OCI-LY7 (cell line): ENCODE data around the gene PYM1.

Experiments
- EZH2phosphoT487 ChIP-seq: fragments of 200-600 bp; sonication (generic); IDR thresholded peaks from 2 replicates; pipeline ENCODE4 v1.6.1; 2018; ENCODE audit warnings: low read depth, borderline replicate concordance, mild to moderate bottlenecking, mixed run types, antibody characterized with exemption, low read length, moderate library complexity, mixed read lengths
- TF ChIP-seq, protein P1 (sequence below): fragments of 200-600 bp; sonication (generic); conservative IDR thresholded peaks from 2 replicates; pipeline ENCODE4 v1.5.1; 2014; ENCODE audit warnings: mild to moderate bottlenecking, antibody characterized with exemption, low read length, moderate library complexity, mixed read lengths

DNA sequence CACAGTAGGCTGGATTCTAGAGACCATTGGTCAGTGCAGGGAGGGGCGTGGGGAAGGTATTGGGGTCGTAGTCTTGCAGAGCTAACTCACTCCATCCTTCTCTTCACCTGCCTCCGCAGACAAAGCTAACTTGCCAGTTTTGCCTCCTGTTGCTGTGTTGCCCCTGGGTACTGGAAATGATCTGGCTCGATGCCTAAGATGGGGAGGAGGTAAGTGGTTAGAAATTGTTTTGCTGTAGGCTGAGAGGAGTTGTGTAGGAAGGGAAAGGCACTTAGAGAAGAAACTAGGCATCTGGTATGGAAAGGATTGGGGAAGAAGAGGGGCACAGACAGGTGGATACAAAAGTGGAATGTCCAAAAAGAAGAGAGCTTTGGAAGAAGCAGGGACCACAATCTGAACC lies 14.4 kb upstream of the PYM1 start:
- TF ChIP-seq, protein P1, sequence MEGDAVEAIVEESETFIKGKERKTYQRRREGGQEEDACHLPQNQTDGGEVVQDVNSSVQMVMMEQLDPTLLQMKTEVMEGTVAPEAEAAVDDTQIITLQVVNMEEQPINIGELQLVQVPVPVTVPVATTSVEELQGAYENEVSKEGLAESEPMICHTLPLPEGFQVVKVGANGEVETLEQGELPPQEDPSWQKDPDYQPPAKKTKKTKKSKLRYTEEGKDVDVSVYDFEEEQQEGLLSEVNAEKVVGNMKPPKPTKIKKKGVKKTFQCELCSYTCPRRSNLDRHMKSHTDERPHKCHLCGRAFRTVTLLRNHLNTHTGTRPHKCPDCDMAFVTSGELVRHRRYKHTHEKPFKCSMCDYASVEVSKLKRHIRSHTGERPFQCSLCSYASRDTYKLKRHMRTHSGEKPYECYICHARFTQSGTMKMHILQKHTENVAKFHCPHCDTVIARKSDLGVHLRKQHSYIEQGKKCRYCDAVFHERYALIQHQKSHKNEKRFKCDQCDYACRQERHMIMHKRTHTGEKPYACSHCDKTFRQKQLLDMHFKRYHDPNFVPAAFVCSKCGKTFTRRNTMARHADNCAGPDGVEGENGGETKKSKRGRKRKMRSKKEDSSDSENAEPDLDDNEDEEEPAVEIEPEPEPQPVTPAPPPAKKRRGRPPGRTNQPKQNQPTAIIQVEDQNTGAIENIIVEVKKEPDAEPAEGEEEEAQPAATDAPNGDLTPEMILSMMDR: no peak
- TF ChIP-seq EZH2phosphoT487: no peak
